ENCODE measurements around the gene NSDHL.

DNA sequence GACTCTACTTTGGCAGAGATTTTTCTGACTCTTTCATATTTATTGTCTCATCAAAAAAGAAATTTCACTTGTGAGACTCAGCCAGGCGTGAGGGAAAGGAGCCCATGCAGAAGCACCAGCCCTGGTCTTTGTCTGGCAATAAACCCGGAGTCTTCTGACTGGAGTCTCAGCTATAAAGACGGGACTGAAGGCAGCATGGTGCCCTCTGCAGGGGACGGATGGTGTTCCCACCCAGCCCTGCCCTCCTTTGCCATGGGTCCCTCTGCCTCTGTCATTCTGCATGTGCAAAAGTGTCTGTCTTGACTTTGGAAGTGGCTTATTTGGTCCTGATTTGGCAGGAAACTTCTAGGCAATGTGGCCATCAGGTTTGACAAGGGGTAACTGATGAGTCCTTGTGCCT is 81.2 kb downstream of the NSDHL start:
- TF ChIP-seq POLR2A (IDR thresholded peaks at IDR 0.05; ENCODE audit: low read depth, low read length): no peak
- no peak for TF ChIP-seq TAF1 (IDR thresholded peaks at IDR 0.05; ENCODE audit: low read depth, low read length)
- no peak for TF ChIP-seq SPI1 (IDR thresholded peaks at IDR 0.05; ENCODE audit: low read depth, low read length)
- TF ChIP-seq POLR2AphosphoS5 (IDR thresholded peaks at IDR 0.05; ENCODE audit: low read depth, low read length): no peak
